Prostate gland (tissue), 2 donors: ENCODE measurements around the gene HOXA1.

ENCODE experiments used
- POLR2A ChIP-seq: fragments of 450-650 bp; IDR thresholded peaks from one replicate; pipeline ENCODE4 v1.6.1; 2016; ENCODE audit warnings: antibody characterized with exemption, mild to moderate bottlenecking
- POLR2AphosphoS5 ChIP-seq: sonication (generic); formaldehyde crosslinking; IDR thresholded peaks from one replicate; pipeline ENCODE4 v1.6.1; 2017; ENCODE audit warnings: antibody characterized with exemption
- TF ChIP-seq, protein P1 (sequence below), 4 experiments: fragments of 200-600 bp in 2 of 4; fragments of 450-650 bp in 2 of 4; sonication (generic) in 2 of 4; IDR thresholded peaks; 1 replicate in 3 of 4; 2 replicates in 1 of 4; pipeline ENCODE4 v1.5.1; 2016 to 2019; ENCODE audit warnings: antibody characterized with exemption in 4 of 4, mild to moderate bottlenecking in 2 of 4, moderate library complexity in 2 of 4

DNA sequence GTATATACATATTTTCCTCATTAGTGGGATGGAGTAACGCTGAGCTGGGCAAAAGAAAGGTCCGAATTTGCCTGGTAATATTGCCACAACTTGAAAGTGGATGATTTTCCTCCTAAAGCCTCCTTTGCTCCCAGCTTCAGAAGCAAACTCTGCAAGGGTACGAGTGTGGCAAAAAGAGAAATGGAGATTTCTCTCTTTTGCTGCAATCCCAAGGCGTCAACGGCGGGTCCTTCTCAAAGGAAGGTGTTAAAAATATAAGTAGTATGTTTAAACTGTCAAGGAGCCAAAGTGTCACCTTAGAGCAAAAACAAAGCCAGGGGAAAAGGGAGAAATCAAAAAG is 19.1 kb upstream of the HOXA1 start:
- TF ChIP-seq POLR2AphosphoS5: no peak
- TF ChIP-seq, protein P1, sequence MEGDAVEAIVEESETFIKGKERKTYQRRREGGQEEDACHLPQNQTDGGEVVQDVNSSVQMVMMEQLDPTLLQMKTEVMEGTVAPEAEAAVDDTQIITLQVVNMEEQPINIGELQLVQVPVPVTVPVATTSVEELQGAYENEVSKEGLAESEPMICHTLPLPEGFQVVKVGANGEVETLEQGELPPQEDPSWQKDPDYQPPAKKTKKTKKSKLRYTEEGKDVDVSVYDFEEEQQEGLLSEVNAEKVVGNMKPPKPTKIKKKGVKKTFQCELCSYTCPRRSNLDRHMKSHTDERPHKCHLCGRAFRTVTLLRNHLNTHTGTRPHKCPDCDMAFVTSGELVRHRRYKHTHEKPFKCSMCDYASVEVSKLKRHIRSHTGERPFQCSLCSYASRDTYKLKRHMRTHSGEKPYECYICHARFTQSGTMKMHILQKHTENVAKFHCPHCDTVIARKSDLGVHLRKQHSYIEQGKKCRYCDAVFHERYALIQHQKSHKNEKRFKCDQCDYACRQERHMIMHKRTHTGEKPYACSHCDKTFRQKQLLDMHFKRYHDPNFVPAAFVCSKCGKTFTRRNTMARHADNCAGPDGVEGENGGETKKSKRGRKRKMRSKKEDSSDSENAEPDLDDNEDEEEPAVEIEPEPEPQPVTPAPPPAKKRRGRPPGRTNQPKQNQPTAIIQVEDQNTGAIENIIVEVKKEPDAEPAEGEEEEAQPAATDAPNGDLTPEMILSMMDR (IDR thresholded peaks at IDR 0.05): no peak
- TF ChIP-seq POLR2A: no peak
